ENCODE data around the gene ACSL1. TPM values are rescaled to one million over a fixed set of nuclear protein-coding genes. Genes with fewer than 3 reads are reported as not detected.

Gene ACSL1
- total RNA-seq, 1 experiment from 2014 or later, result 12.5 TPM

DNA sequence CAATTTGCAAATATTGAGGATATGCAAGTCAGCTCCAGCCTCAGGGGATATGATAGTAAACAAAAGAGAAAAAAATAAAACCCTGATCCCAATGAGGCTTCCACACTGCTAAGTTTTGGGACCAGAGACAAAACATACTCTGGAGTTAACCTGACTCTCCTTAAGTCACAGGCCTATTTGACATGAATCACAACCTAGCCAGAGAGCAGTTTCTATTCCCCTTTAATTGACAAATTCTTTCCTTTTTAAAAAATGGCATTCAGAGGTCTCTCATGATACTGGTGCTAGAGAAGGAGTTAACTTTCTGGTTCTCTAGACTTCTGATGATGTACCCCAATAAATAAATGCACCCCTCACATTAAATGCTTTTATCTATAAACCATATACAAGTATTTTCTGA lies 8.8 kb downstream of the ACSL1 start:
- Histone ChIP-seq H3K4me2 (ENCODE audit: low read length) (no peak overlapping the region), H3K27ac (ENCODE audit: low read depth, low read length) (no peak overlapping the region), H2AFZ (ENCODE audit: low read depth, low read length, poor library complexity, severe bottlenecking) (no peak overlapping the region), H3K79me2 (ENCODE audit: insufficient read depth, low read length) (0 out of 2 replicates have a peak, but pooled peaks cover 8% of the 10 kb centered on the region), H3K9me3 (ENCODE audit: control insufficient read depth in 1 of 2, insufficient read depth in 1 of 2, low read depth in 1 of 2, low read length in 2 of 2) (no peaks in the 10 kb centered on the region), H3K4me1 (ENCODE audit: control insufficient read depth in 1 of 2, insufficient read depth in 2 of 2, low read length in 2 of 2) (peaks cover 19 to 21% of the 10 kb centered on the region in 2 experiments), H3K27me3 (ENCODE audit: insufficient read depth, low read length) (no peaks in the 10 kb centered on the region), H3K4me3 (replicated peaks in 1 of 2; ENCODE audit: low read depth in 1 of 2, low read length in 2 of 2) (no peak overlapping the region), H3K36me3 (ENCODE audit: control insufficient read depth in 1 of 2, insufficient read depth in 2 of 2, low read length in 2 of 2) (no peaks in the 10 kb centered on the region), H4K20me1 (ENCODE audit: insufficient read depth) (no peaks in the 10 kb centered on the region), H3K9me2 (ENCODE audit: insufficient read depth) (no peaks in the 10 kb centered on the region), H3K9ac (ENCODE audit: low read length) (no peak overlapping the region)
- TF ChIP-seq TCF7L2 (IDR thresholded peaks at IDR 0.05; ENCODE audit: borderline replicate concordance, extremely low read depth, insufficient read depth, insufficient read length) (no peak), ZFX (IDR thresholded peaks at IDR 0.05) (no peak), ZNF274 (IDR thresholded peaks at IDR 0.05; ENCODE audit: low read depth, low read length) (no peak), SRF (IDR thresholded peaks at IDR 0.05; ENCODE audit: low read depth) (no peak), EZH2phosphoT487 (IDR thresholded peaks at IDR 0.05; ENCODE audit: borderline replicate concordance) (no peak), CEBPB (IDR thresholded peaks at IDR 0.05; ENCODE audit: low read depth) (no peak), MAX (IDR thresholded peaks at IDR 0.05) (no peak), ELF1 (IDR thresholded peaks at IDR 0.05; ENCODE audit: borderline replicate concordance, low read depth) (no peak), EGR1 (IDR thresholded peaks at IDR 0.05; ENCODE audit: low read depth) (no peak), EZH2 (IDR thresholded peaks at IDR 0.05) (no peak), SP1 (IDR thresholded peaks at IDR 0.05; ENCODE audit: low read depth) (no peak), RAD21 (IDR thresholded peaks at IDR 0.05; ENCODE audit: low read depth) (no peak), CBX3 (IDR thresholded peaks at IDR 0.05; ENCODE audit: low read depth) (no peak)
- TF ChIP-seq, protein P1, sequence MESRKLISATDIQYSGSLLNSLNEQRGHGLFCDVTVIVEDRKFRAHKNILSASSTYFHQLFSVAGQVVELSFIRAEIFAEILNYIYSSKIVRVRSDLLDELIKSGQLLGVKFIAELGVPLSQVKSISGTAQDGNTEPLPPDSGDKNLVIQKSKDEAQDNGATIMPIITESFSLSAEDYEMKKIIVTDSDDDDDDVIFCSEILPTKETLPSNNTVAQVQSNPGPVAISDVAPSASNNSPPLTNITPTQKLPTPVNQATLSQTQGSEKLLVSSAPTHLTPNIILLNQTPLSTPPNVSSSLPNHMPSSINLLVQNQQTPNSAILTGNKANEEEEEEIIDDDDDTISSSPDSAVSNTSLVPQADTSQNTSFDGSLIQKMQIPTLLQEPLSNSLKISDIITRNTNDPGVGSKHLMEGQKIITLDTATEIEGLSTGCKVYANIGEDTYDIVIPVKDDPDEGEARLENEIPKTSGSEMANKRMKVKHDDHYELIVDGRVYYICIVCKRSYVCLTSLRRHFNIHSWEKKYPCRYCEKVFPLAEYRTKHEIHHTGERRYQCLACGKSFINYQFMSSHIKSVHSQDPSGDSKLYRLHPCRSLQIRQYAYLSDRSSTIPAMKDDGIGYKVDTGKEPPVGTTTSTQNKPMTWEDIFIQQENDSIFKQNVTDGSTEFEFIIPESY (IDR thresholded peaks at IDR 0.05; ENCODE audit: extremely low read depth, insufficient replicate concordance, low read length), result no peak
- TF ChIP-seq, protein P2, sequence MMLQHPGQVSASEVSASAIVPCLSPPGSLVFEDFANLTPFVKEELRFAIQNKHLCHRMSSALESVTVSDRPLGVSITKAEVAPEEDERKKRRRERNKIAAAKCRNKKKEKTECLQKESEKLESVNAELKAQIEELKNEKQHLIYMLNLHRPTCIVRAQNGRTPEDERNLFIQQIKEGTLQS (IDR thresholded peaks at IDR 0.05), result no peak
- intact Hi-C loops (cut with micrococcal nuclease), result no loop called here
- ATAC-seq, result no peak
- POLR2A ChIA-PET, result no interaction called here
- BruUV-seq (replicated peaks), result no TSS peak
- CTCF ChIA-PET, result no interaction called here
- no peak for DNase-seq (ENCODE audit: low read depth, low spot score)
- RAD21 ChIA-PET (ENCODE audit: low non-redundant PET in 1 of 2, low total read pairs in 2 of 2, uncharacterized antibody in 2 of 2, unreplicated experiment in 2 of 2), result no interaction called here
